ENCODE measurements around the gene CSF1R. TPM values are rescaled to one million over a fixed set of nuclear protein-coding genes. Genes with fewer than 3 reads are reported as not detected.

CSF1R gene
- total RNA-seq, 3 donors from 2014 or later: 9.0 to 39.0 (median 20.4) TPM

DNA sequence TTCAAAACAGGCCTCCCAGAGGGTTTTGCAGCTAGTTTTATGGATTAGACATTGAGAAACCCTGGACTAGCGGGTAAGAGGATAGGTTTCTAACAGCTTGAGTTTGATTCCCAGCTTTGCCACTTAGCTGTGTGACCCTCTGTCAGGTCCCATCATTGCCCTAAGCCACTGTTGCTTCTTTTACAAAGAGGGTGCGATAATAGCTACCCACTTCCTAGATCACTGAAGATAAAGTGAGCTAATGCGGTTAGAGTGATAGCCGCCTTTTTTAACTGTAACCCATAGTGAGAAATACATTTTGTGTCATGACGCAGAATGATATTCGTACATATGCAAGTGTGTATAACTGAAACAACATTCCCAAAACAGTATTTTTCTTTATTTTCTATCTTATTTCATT, 40.3 kb downstream of the CSF1R start:
- no peak for ATAC-seq
- Histone ChIP-seq H3K4me1 (ENCODE audit: low read depth) (peaks cover 12% of the 10 kb centered on the region), H3K9me3 (no peaks in the 10 kb centered on the region), H3K36me3 (ENCODE audit: low read depth) (peaks cover 17% of the 10 kb centered on the region), H3K4me3 (no peak overlapping the region)
- DNase-seq: no peak
- intact Hi-C loops (cut with DNase I, micrococcal nuclease): no loop called here
- TF ChIP-seq, protein P1, sequence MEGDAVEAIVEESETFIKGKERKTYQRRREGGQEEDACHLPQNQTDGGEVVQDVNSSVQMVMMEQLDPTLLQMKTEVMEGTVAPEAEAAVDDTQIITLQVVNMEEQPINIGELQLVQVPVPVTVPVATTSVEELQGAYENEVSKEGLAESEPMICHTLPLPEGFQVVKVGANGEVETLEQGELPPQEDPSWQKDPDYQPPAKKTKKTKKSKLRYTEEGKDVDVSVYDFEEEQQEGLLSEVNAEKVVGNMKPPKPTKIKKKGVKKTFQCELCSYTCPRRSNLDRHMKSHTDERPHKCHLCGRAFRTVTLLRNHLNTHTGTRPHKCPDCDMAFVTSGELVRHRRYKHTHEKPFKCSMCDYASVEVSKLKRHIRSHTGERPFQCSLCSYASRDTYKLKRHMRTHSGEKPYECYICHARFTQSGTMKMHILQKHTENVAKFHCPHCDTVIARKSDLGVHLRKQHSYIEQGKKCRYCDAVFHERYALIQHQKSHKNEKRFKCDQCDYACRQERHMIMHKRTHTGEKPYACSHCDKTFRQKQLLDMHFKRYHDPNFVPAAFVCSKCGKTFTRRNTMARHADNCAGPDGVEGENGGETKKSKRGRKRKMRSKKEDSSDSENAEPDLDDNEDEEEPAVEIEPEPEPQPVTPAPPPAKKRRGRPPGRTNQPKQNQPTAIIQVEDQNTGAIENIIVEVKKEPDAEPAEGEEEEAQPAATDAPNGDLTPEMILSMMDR (IDR thresholded peaks at IDR 0.05): no peak

DNA sequence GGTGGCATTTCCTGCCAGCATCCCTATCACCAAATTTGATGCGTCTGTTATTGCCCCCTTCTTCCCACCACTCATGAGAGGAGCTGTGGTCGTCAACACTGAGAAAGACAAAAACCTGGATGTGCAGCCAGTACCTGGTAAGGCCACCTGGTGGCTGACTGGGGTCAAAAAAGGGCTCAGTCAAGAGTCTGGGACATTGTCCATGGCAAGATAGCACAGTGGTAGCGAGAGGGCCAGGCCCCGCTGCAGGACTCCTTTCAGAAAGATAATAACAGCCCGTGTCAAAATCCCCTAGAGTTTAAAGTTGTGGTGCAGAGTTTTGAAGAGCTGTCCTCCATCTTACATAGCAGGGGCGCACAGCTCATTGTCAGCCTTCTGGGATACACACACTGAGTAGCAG, 40.8 kb downstream of the CSF1R start:
- intact Hi-C loops (cut with DNase I, micrococcal nuclease): no loop called here
- peaks cover 12% of the 10 kb centered on the region for H3K4me1 ChIP-seq (ENCODE audit: low read depth)
- no peak for DNase-seq
- no peak overlapping the region for H3K4me3 ChIP-seq
- peaks cover 17% of the 10 kb centered on the region for H3K36me3 ChIP-seq (ENCODE audit: low read depth)
- no peak for ATAC-seq
- TF ChIP-seq, protein P1 (IDR thresholded peaks at IDR 0.05): no peak
- H3K9me3 ChIP-seq: no peaks in the 10 kb centered on the region

DNA sequence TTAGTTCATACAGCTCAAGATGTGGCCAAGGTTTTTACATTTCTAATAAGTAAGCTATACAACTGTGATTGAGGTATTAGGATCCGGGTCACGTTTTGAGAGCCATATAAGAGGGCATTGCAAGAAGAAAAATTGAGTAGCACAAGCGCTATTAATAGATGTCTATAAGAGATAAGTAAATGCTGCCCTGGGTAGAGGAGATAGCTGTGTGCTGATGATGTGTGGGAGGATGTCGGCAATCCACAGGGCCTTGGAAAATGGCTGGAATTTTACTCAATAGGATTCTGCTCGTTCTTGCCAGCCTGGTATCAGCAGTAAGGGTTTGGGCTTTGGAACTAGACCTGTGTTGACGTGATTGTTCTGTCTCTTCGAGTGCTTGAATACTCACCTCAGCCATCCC, 41.6 kb downstream of the CSF1R start:
- peaks cover 12% of the 10 kb centered on the region for H3K4me1 ChIP-seq (ENCODE audit: low read depth)
- peaks cover 17% of the 10 kb centered on the region for H3K36me3 ChIP-seq (ENCODE audit: low read depth)
- H3K4me3 ChIP-seq: no peak overlapping the region
- H3K9me3 ChIP-seq: no peaks in the 10 kb centered on the region
- TF ChIP-seq, protein P1 (IDR thresholded peaks at IDR 0.05): no peak
- intact Hi-C loops (cut with DNase I, micrococcal nuclease): no loop called here
- DNase-seq (no peak), ATAC-seq (no peak)

DNA sequence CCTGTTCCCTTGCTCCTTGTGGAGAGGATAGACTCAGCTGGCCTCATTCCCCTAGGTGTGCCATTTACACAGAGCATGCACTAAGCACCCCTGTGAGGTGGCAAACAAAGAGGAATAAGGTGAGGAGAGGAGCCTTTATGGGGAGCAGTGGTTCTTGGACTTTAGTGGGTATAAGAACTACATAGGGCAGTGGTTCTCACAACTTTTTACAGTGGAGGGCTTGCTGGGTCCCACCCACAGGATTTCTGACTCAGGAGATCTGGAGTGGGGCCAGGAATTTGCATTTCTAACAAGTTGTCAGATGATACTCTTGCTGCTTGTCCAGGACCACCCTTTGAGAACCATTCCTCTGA, 42.0 kb downstream of the CSF1R start:
- Histone ChIP-seq H3K9me3 (no peaks in the 10 kb centered on the region), H3K4me3 (no peak overlapping the region), H3K36me3 (ENCODE audit: low read depth) (peaks cover 17% of the 10 kb centered on the region), H3K4me1 (ENCODE audit: low read depth) (peaks cover 12% of the 10 kb centered on the region)
- intact Hi-C loops (cut with DNase I, micrococcal nuclease): no loop called here
- DNase-seq: peak in 1 of 3 donors; percentile 25
- peak; percentile 36 for ATAC-seq
- TF ChIP-seq, protein P1 (IDR thresholded peaks at IDR 0.05): no peak

DNA sequence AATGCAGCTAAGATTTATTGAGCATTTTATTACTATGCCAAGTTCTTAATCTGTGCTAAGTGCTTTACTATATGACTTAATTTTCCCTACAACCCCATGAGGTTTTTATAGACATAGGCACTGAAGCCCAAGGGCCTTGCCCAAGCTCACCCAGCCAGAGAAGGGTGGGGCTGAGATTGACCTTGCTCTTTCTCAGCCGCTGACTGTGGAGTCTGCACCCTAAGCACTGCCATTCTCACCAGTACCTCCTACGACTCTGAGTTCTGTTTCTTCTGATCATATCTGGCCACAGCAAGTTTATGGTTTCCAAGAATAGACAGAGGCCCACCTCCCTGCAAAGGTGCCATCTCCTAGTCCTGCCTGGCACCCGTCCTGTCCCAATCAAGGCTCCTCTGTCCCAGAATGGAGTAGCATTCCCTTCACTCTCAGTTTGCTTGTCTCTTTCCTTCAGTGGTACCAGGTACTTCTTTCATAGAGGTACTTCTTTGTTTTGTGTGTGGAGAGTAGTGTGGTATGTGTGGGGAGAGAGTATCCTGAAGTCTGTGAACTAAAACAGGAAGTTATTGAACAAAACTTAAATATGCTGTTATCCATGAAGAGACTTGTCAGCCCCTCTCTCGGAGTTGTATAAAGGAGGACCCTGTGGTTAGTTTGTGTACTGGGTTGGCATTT, 42.6 kb downstream of the CSF1R start:
- Histone ChIP-seq H3K36me3 (ENCODE audit: low read depth) (peaks cover 12% of the 10 kb centered on the region), H3K4me3 (no peak overlapping the region), H3K4me1 (ENCODE audit: low read depth) (peaks cover 12% of the 10 kb centered on the region), H3K9me3 (no peaks in the 10 kb centered on the region)
- ATAC-seq (peak; percentile 97), DNase-seq (peak in 2 of 3 donors; percentile 62 to 72)
- intact Hi-C loops (cut with DNase I, micrococcal nuclease): no loop called here
- TF ChIP-seq, protein P1 (IDR thresholded peaks at IDR 0.05): no peak

DNA sequence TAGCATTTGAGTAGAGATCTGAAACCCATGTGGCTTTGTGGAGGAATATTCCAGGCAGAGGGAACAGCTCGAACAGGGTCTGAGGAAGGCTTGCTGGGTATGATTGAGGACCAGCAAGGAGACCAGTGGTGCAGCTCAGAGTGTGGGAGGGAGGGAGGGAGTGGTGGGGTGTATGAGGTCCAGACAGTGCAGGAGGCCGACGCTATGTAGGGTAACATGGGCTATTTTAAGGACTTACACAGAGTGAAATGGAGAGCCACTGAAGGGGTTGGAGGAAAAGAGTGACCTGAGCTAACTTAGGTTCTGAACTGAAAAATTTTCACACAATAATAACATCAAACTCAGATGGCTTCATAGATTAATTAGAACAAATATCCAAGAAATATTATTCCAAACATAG, 43.9 kb downstream of the CSF1R start:
- TF ChIP-seq, protein P1 (IDR thresholded peaks at IDR 0.05): no peak
- H3K36me3 ChIP-seq (ENCODE audit: low read depth): peaks cover 6% of the 10 kb centered on the region
- no peaks in the 10 kb centered on the region for H3K9me3 ChIP-seq
- peaks cover 12% of the 10 kb centered on the region for H3K4me1 ChIP-seq (ENCODE audit: low read depth)
- DNase-seq: no peak
- no peak overlapping the region for H3K4me3 ChIP-seq
- no peak for ATAC-seq
- intact Hi-C loops (cut with DNase I, micrococcal nuclease): no loop called here

All from mucosa of descending colon (tissue), 3 donors.